HG03432 (cell line): Measurements from ENCODE around the gene GNB2.
"Not testable (repeated sequence)": the region's sequence is repeated elsewhere in the genome, so short reads cannot be mapped to it uniquely, and the experiment has no call there.

Experiments used
- ATAC-seq: cut with Tn5 transposase; IDR thresholded peaks from one replicate; pipeline ENCODE4 v1.9.1; 2021; ENCODE audit warnings: mild to moderate bottlenecking, moderate library complexity; ENCODE audit not compliant: unreplicated experiment

The GNB2 gene

GRCh38 chr7:100723732-100724275, 50.3 kb downstream of the GNB2 start:
- no peak for ATAC-seq

- not testable (repeated sequence) for ATAC-seq
Measured at GRCh38 chr7:100724364-100724763, 50.8 kb downstream of the GNB2 start.

GRCh38 chr7:100726996-100727761, 53.6 kb downstream of the GNB2 start:
- ATAC-seq: no peak

- no peak for ATAC-seq
Measured at GRCh38 chr7:100728196-100728595, 54.7 kb downstream of the GNB2 start.
